GM12878 (cell line): ENCODE data around the gene OCLN. TPM values are rescaled to one million over a fixed set of nuclear protein-coding genes. Genes with fewer than 3 reads are reported as not detected.

Experiments used
- ATAC-seq: fragments of 200-7000 bp; cut with Tn5 transposase; 3 replicates; pipeline ENCODE4 v1.9.1; 2020; ENCODE audit warnings: mild to moderate bottlenecking, moderate library complexity
- BruUV-seq: library from RNA; stranded (reverse); fragments of 400-500 nt; replicated peaks from 2 replicates; lab custom pipeline; 2021; lab: Mats Ljungman, UMichigan
- CTCF ChIA-PET: fragments of 300-600 bp; sonication (Branson Sonifier 250); formaldehyde crosslinking; extraction: SDS; loops from one replicate; lab custom pipeline; 2021; ENCODE audit warnings: inconsistent platforms; lab: Yijun Ruan, JAX
- POLR2A ChIA-PET: fragments of 350-600 bp; formaldehyde crosslinking; extraction: SDS; loops from one replicate; lab custom pipeline; 2021; ENCODE audit warnings: inconsistent platforms; lab: Charles Lee
- RAD21 ChIA-PET: fragments of 300-600 bp; sonication (Branson Sonifier 250); formaldehyde crosslinking; loops from one replicate; lab custom pipeline; 2023; ENCODE audit warnings: antibody characterized with exemption; ENCODE audit not compliant: unreplicated experiment; lab: Charles Lee
- SMC1A ChIA-PET: fragments of 300-600 bp; sonication (Branson Sonifier 250); formaldehyde crosslinking; loops from one replicate; lab custom pipeline; 2023; ENCODE audit not compliant: unreplicated experiment, uncharacterized antibody; lab: Charles Lee
- DNase-seq: peaks from one replicate; pipeline ENCODE4 v3.0.0-alpha.2; 2011; ENCODE audit warnings: low read depth, low spot score
- FAIRE-seq: peaks from 3 replicates; lab custom pipeline; 2011; peaks lifted over from hg19 to GRCh38; lab: Jason Lieb, UNC
- H2AFZ ChIP-seq: 2 replicates; pipeline ENCODE4 v1.6.0; 2011; ENCODE audit warnings: low read depth, low read length, control low read depth; ENCODE audit not compliant: control insufficient read depth
- H3K27ac ChIP-seq: 2 replicates; pipeline ENCODE4 v1.5.1; 2011; ENCODE audit warnings: control low read depth; ENCODE audit not compliant: control insufficient read depth, insufficient read depth
- H3K27me3 ChIP-seq, 2 experiments: replicated peaks in 1 of 2; 2 replicates each; pipeline versions ENCODE4 v1.6.0 to v1.6.1; 2011; ENCODE audit warnings: low read length in 1 of 2; ENCODE audit not compliant: control insufficient read depth in 2 of 2, insufficient read depth in 2 of 2
- H3K36me3 ChIP-seq, 2 experiments: 2 replicates each; pipeline ENCODE4 v1.5.1; 2011; ENCODE audit warnings: low read length in 1 of 2; ENCODE audit not compliant: control insufficient read depth in 2 of 2, insufficient read depth in 2 of 2
- H3K4me1 ChIP-seq: 2 replicates; pipeline ENCODE4 v1.6.1; 2011; ENCODE audit warnings: mild to moderate bottlenecking, low read length, moderate library complexity, mixed read lengths; ENCODE audit not compliant: control insufficient read depth, insufficient read depth
- H3K4me2 ChIP-seq: 2 replicates; pipeline ENCODE4 v1.6.0; 2011; ENCODE audit warnings: control low read depth; ENCODE audit not compliant: control insufficient read depth, insufficient read depth
- H3K4me3 ChIP-seq: fragments of 200-600 bp; sonication (generic); 2 replicates; pipeline ENCODE4 v1.5.1; 2016
- H3K79me2 ChIP-seq: 2 replicates; pipeline ENCODE4 v1.6.0; 2011; ENCODE audit warnings: low read length; ENCODE audit not compliant: control insufficient read depth, insufficient read depth
- H3K9ac ChIP-seq: 2 replicates; pipeline ENCODE4 v1.8.0; 2011; ENCODE audit warnings: low read length, control low read depth, mixed read lengths; ENCODE audit not compliant: control insufficient read depth, insufficient read depth
- H3K9me3 ChIP-seq: replicated peaks from 3 replicates; pipeline ENCODE4 v1.5.1; 2011; ENCODE audit warnings: mild to moderate bottlenecking, low read length; ENCODE audit not compliant: control insufficient read depth, insufficient read depth
- H4K20me1 ChIP-seq: 2 replicates; pipeline ENCODE4 v1.6.0; 2011; ENCODE audit not compliant: control insufficient read depth, insufficient read depth
- BCL11A ChIP-seq: IDR thresholded peaks from 2 replicates; pipeline ENCODE4 v1.6.1; 2011; ENCODE audit warnings: low read depth, low read length
- HDAC6 ChIP-seq: fragments of 200-600 bp; sonication (generic); IDR thresholded peaks from one replicate; pipeline ENCODE4 v1.8.0; 2017; ENCODE audit warnings: antibody characterized with exemption; ENCODE audit not compliant: unreplicated experiment
- IKZF2 ChIP-seq, 2 experiments: fragments of 450-650 bp; IDR thresholded peaks; 2 replicates each; pipeline ENCODE4 v1.6.1; 2017; ENCODE audit warnings: mild to moderate bottlenecking in 2 of 2, moderate library complexity in 2 of 2
- PAX8 ChIP-seq: fragments of 450-650 bp; IDR thresholded peaks from 2 replicates; pipeline ENCODE4 v1.6.1; 2017; ENCODE audit warnings: mild to moderate bottlenecking, moderate library complexity
- PML ChIP-seq: IDR thresholded peaks from 2 replicates; pipeline ENCODE4 v1.6.1; 2012; ENCODE audit warnings: low read length, inconsistent platforms
- POLR2AphosphoS2 ChIP-seq: IDR thresholded peaks from 2 replicates; pipeline ENCODE4 v1.6.1; 2011; ENCODE audit warnings: low read depth, mild to moderate bottlenecking, low read length, improper control_type of control experiment, moderate library complexity
- SIX5 ChIP-seq: IDR thresholded peaks from 2 replicates; pipeline ENCODE4 v1.6.1; 2011; ENCODE audit warnings: mild to moderate bottlenecking, low read depth, low read length, moderate library complexity; ENCODE audit not compliant: severe bottlenecking
- ZSCAN29 ChIP-seq: fragments of 450-650 bp; IDR thresholded peaks from 2 replicates; pipeline ENCODE4 v1.6.1; 2017; ENCODE audit warnings: mild to moderate bottlenecking, moderate library complexity
- WGBS: methylation state at CpG from one replicate; pipeline ENCODE4 v1.1.6; 2016; ENCODE audit warnings: low lambda C conversion rate; ENCODE audit not compliant: insufficient replicate concordance, insufficient coverage; ENCODE audit errors: missing lambda C conversion rate; 5-methylcytosine and 5-hydroxymethylcytosine counted together
- in situ Hi-C: fragments of 300-500 bp; cut with MboI; formaldehyde crosslinking; loops from 9 replicates; pipeline ENCODE4 v1.14.3; 2018; ENCODE audit warnings: mixed read lengths
- intact Hi-C: fragments of 100-400 bp; cut with micrococcal nuclease; formaldehyde crosslinking; loops from one replicate; pipeline ENCODE4 v1.14.2; 2022; ENCODE audit not compliant: unreplicated experiment
- polyA plus RNA-seq, 11 experiments: library from polyadenylated mRNA; depleted of rRNA in 4 of 11; unstranded in 6 of 11; stranded (reverse) in 5 of 11; fragments of >200 nt; fragmentation: Nextera tagmentation in 4 of 11; fragmentation: Illumina TruSeq in 1 of 11; extraction: Ambion mirVana in 4 of 11; extraction: Trizol in 1 of 11; gene quantifications; 1 replicate in 1 of 11; 2 replicates in 10 of 11; pipeline versions ENCODE4 v1.2.1 to v1.2.3, GENCODE V29; 2011 to 2016; ENCODE audit warnings: inconsistent platforms in 2 of 11, missing spikeins in 2 of 11, low read depth in 1 of 11
- total RNA-seq, 4 experiments: library from RNA; depleted of rRNA in 3 of 4; stranded (reverse); fragments of >200 nt in 3 of 4; fragmentation: Illumina TruSeq in 1 of 4; extraction: Trizol in 1 of 4; gene quantifications; 2 replicates each; pipeline versions ENCODE4 v1.2.1 to v1.2.3, GENCODE V29; 2013 to 2021
- TF ChIP-seq, protein P1 (sequence below): fragments of 450-650 bp; IDR thresholded peaks from 2 replicates; pipeline ENCODE4 v1.6.1; 2017; ENCODE audit warnings: mild to moderate bottlenecking, low read depth, inconsistent platforms; ENCODE audit not compliant: poor library complexity, severe bottlenecking

OCLN gene
- total and polyA plus RNA-seq, 10 of the 15 experiments (the other 5 are each of a cell fraction or from before 2014, with no cell fraction given) = 2.0 to 26.5 (median 17.0) TPM

DNA sequence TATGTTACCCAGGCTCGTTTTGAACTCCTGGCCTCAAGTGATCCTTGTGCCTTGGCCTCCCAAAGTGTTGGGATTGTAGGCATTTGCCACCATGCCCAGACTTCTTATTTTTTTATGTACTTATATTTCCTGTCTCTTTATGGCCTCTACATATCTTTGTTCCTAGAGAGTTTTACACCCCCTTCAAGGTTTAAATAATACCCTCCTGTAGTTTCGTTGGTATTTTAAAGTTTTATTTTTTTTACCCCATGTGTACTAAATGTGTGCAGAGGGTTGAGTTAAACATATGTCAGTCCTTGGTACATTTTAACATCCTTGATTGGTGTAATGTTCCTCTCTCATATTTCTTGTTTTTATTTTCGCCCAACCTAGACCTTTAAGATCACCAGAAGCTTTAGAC, 29.4 kb downstream of the OCLN start:
- in situ Hi-C loops = loop anchor here (25.0 kb wide), 1 partner anchor 1565 kb away; no protein-coding TSS in a partner anchor
- Histone ChIP-seq H3K27ac (no peak overlapping the region), H4K20me1 (no peaks in the 10 kb centered on the region), H3K9ac (no peak overlapping the region), H3K4me2 (no peak overlapping the region), H2AFZ (no peak overlapping the region), H3K27me3 (no peaks in the 10 kb centered on the region), H3K4me1 (no peaks in the 10 kb centered on the region), H3K36me3 (peaks cover 0 to 4% of the 10 kb centered on the region in 2 experiments; a peak in 1 of 4 replicates), H3K9me3 (no peaks in the 10 kb centered on the region), H3K4me3 (no peak overlapping the region), H3K79me2 (no peaks in the 10 kb centered on the region)
- intact Hi-C loops = no loop called here
- no TSS peak for BruUV-seq
- ChIA-PET CTCF (no interaction called here), RAD21 (interaction anchor here (1.2 kb wide), 1 partner anchor 11 kb away, joined by 3 read pairs; no protein-coding TSS in a partner anchor), POLR2A (no interaction called here), SMC1A (interaction anchor here (1.5 kb wide), 1 partner anchor 13 kb away, joined by 6 read pairs; no protein-coding TSS in a partner anchor)
- WGBS = 69% methylated on average over 3 of the region's 3 CpGs
- FAIRE-seq (no peak), ATAC-seq (no peak), DNase-seq (no peak)
- TF ChIP-seq PAX8 = no peak
- TF ChIP-seq POLR2AphosphoS2 = no peak

DNA sequence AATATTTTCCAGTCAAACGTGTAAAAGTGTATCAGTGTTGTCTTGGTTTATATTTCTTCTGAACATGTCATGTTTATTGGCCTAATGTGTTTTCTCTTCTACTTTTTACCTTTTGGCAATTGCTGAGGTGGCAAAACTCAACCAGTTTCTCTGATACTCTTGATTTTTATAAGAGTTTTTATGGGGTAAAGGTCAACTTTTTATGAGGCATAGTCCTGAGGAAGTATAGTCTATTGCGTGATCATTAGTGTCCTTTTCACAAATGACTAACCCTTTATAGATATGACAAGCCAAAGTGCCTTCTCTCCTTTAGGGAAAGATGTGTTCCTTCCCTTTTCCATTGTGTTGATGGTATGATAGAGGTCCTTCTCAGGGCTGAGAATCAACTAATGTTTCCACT, 32.9 kb downstream of the OCLN start:
- peaks cover 0 to 4% of the 10 kb centered on the region in 2 experiments; a peak in 1 of 4 replicates for H3K36me3 ChIP-seq
- H3K9ac ChIP-seq = no peak overlapping the region
- no peak overlapping the region for H2AFZ ChIP-seq
- TF ChIP-seq SIX5 (no peak), PML (no peak), IKZF2 (IDR thresholded peaks at IDR 0.05) (no peak), HDAC6 (no peak), BCL11A (no peak), ZSCAN29 (no peak)
- TF ChIP-seq, protein P1, sequence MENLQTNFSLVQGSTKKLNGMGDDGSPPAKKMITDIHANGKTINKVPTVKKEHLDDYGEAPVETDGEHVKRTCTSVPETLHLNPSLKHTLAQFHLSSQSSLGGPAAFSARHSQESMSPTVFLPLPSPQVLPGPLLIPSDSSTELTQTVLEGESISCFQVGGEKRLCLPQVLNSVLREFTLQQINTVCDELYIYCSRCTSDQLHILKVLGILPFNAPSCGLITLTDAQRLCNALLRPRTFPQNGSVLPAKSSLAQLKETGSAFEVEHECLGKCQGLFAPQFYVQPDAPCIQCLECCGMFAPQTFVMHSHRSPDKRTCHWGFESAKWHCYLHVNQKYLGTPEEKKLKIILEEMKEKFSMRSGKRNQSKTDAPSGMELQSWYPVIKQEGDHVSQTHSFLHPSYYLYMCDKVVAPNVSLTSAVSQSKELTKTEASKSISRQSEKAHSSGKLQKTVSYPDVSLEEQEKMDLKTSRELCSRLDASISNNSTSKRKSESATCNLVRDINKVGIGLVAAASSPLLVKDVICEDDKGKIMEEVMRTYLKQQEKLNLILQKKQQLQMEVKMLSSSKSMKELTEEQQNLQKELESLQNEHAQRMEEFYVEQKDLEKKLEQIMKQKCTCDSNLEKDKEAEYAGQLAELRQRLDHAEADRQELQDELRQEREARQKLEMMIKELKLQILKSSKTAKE = no peak
- no peaks in the 10 kb centered on the region for H3K79me2 ChIP-seq
- no peak overlapping the region for H3K4me2 ChIP-seq
- POLR2A ChIA-PET = no interaction called here
- H3K4me1 ChIP-seq = no peaks in the 10 kb centered on the region
- in situ Hi-C loops = no loop called here
- RAD21 ChIA-PET = no interaction called here
- no peaks in the 10 kb centered on the region for H4K20me1 ChIP-seq
- no peaks in the 10 kb centered on the region for H3K27me3 ChIP-seq
- BruUV-seq = no TSS peak
- SMC1A ChIA-PET = no interaction called here
- H3K27ac ChIP-seq = no peak overlapping the region
- H3K4me3 ChIP-seq = no peak overlapping the region
- no peaks in the 10 kb centered on the region for H3K9me3 ChIP-seq
- 98% methylated on average over 2 of the region's 2 CpGs for WGBS
- no peak for DNase-seq
- no peak for FAIRE-seq
- no peak for ATAC-seq
- CTCF ChIA-PET = no interaction called here
- intact Hi-C loops = no loop called here
